Esophagus (tissue), 2 donors: Measurements from ENCODE around the gene TMEM220. TPM values are rescaled to one million over a fixed set of nuclear protein-coding genes. Genes with fewer than 3 reads are reported as not detected.
"Not testable (repeated sequence)": the region's sequence is repeated elsewhere in the genome, so short reads cannot be mapped to it uniquely, and the experiment has no call there.

Experiments used
- H3K27ac ChIP-seq, 2 donors: one replicate each; pipeline ENCODE4 v1.5.1; 2013; ENCODE audit warnings: low read depth in 2 of 2, mild to moderate bottlenecking in 2 of 2, inconsistent platforms in 1 of 2, low read length in 1 of 2, moderate library complexity in 1 of 2
- H3K27me3 ChIP-seq, 2 donors: one replicate each; pipeline ENCODE4 v1.6.1; 2013; ENCODE audit warnings: low read length in 2 of 2, control low read depth in 1 of 2, mild to moderate bottlenecking in 1 of 2; ENCODE audit not compliant: insufficient read depth in 2 of 2, control insufficient read depth in 1 of 2
- H3K36me3 ChIP-seq, 2 donors: one replicate each; pipeline ENCODE4 v1.6.1; 2013; ENCODE audit warnings: low read length in 1 of 2; ENCODE audit not compliant: control insufficient read depth in 2 of 2, insufficient read depth in 2 of 2
- H3K4me1 ChIP-seq, 2 donors: one replicate each; pipeline ENCODE4 v1.6.1; 2013; ENCODE audit warnings: low read length in 1 of 2; ENCODE audit not compliant: control insufficient read depth in 2 of 2, insufficient read depth in 2 of 2
- H3K4me3 ChIP-seq, 2 donors: one replicate each; pipeline ENCODE4 v1.5.1; 2013; ENCODE audit warnings: low read length in 2 of 2, mild to moderate bottlenecking in 2 of 2, low read depth in 1 of 2, moderate library complexity in 1 of 2
- H3K9me3 ChIP-seq, 2 donors: one replicate each; pipeline ENCODE4 v1.6.1; 2013; ENCODE audit warnings: mild to moderate bottlenecking in 2 of 2, low read depth in 1 of 2, low read length in 1 of 2, moderate library complexity in 1 of 2; ENCODE audit not compliant: control insufficient read depth in 2 of 2, insufficient read depth in 1 of 2
- WGBS, 2 donors: extraction: QIAGEN DNeasy Blood & Tissue Kit; methylation state at CpG; one replicate each; pipeline ENCODE4 v1.1.7; 2013; 5-methylcytosine and 5-hydroxymethylcytosine counted together
- polyA plus RNA-seq, 2 donors: library from polyadenylated mRNA; stranded (reverse); fragments of 200-250 nt; gene quantifications; one replicate each; pipeline ENCODE4 v1.2.3, GENCODE V29; 2013
- donor health status: healthy with polysubstance abuse.
- donor health status: Bipolar disorder and iron deficiency.

The TMEM220 gene
- polyA plus RNA-seq, 2 donors, result 6.3 to 6.9 TPM

DNA sequence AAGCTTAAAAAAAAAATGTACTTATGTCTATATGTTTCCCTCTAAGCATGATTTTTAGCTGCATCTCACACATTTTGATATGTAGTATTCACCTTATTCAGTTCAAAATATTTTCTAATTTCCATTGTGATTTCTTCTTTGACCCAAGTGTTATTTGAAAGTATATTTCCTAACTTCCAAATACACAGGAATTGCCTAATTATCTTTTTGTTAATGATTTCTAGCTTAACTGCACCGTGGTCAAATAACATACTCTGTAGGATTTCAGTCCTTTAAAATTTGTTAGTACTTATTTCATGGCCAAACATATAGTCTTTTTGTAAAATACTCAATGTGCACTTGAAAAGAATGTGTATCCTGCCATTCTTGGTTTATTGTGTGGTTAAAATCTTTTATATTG is 11.3 kb downstream of the TMEM220 start:
- Histone ChIP-seq H3K4me1 (no peaks in the 10 kb centered on the region), H3K27me3 (no peaks in the 10 kb centered on the region), H3K4me3 (no peak overlapping the region), H3K9me3 (no peaks in the 10 kb centered on the region), H3K36me3 (peaks cover 0 to 2% of the 10 kb centered on the region in 2 donors), H3K27ac (no peak overlapping the region)
- 33 to 51% methylated on average over 1 of the region's 1 CpG for WGBS, 2 donors

GRCh38 chr17:10716218-10716617 is 13.6 kb downstream of the TMEM220 start:
- Histone ChIP-seq H3K27ac (no peak overlapping the region), H3K27me3 (no peaks in the 10 kb centered on the region), H3K36me3 (peaks cover 2 to 7% of the 10 kb centered on the region in 2 donors), H3K4me1 (no peaks in the 10 kb centered on the region), H3K9me3 (no peaks in the 10 kb centered on the region), H3K4me3 (no peak overlapping the region)
- 82 to 90% methylated on average over 10 of the region's 10 CpGs for WGBS, 2 donors

GRCh38 chr17:10713318-10713717 is 16.5 kb downstream of the TMEM220 start:
- H3K9me3 ChIP-seq, result no peaks in the 10 kb centered on the region
- H3K36me3 ChIP-seq, result peaks cover 4 to 15% of the 10 kb centered on the region in 2 donors
- no peaks in the 10 kb centered on the region for H3K27me3 ChIP-seq
- H3K27ac ChIP-seq, result no peak overlapping the region
- no peaks in the 10 kb centered on the region for H3K4me1 ChIP-seq
- WGBS, 2 donors, result 88 to 97% methylated on average over 2 of the region's 2 CpGs
- H3K4me3 ChIP-seq, result no peak overlapping the region

GRCh38 chr17:10705727-10706126 is 24.1 kb downstream of the TMEM220 start:
- Histone ChIP-seq H3K27ac (no peak overlapping the region), H3K27me3 (no peaks in the 10 kb centered on the region), H3K9me3 (no peaks in the 10 kb centered on the region), H3K36me3 (peaks cover 2 to 7% of the 10 kb centered on the region in 2 donors), H3K4me3 (no peak overlapping the region), H3K4me1 (peaks cover 0 to 3% of the 10 kb centered on the region in 2 donors)
- WGBS, 2 donors, result 86% methylated on average over 5 of the region's 5 CpGs

GRCh38 chr17:10702574-10702973 is 27.2 kb downstream of the TMEM220 start:
- Histone ChIP-seq H3K27ac (no peak overlapping the region), H3K4me1 (peaks cover 0 to 5% of the 10 kb centered on the region in 2 donors), H3K36me3 (peaks cover 0 to 2% of the 10 kb centered on the region in 2 donors), H3K27me3 (no peaks in the 10 kb centered on the region), H3K4me3 (no peak overlapping the region), H3K9me3 (no peaks in the 10 kb centered on the region)
- 73% methylated on average over 2 of the region's 2 CpGs for WGBS, 2 donors

DNA sequence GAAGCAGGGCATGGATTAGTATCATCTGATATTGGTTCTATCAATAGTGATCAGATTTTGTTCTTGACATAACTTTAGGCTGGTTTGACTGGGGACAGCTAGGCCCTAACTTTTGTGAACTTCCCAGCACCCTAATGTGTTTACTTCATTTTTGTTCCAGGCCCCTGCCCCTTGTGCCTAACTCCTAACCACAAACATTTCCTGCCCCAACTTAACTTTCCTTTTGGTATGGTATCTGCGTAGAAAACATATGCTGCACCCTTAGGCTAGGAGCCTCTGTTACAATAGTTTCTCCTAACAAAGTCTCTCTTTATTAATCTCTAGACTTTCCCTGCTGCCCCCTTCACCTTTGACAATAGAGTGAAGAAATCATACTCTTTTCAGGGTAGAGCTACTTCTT is 30.0 kb downstream of the TMEM220 start:
- WGBS, 2 donors, result 73 to 91% methylated on average over 1 of the region's 1 CpG
- peaks cover 0 to 6% of the 10 kb centered on the region in 2 donors for H3K4me1 ChIP-seq
- no peak overlapping the region for H3K27ac ChIP-seq
- H3K9me3 ChIP-seq, result no peaks in the 10 kb centered on the region
- H3K27me3 ChIP-seq, result no peaks in the 10 kb centered on the region
- no peak overlapping the region for H3K4me3 ChIP-seq
- H3K36me3 ChIP-seq, result peaks cover 0 to 1% of the 10 kb centered on the region in 2 donors

DNA sequence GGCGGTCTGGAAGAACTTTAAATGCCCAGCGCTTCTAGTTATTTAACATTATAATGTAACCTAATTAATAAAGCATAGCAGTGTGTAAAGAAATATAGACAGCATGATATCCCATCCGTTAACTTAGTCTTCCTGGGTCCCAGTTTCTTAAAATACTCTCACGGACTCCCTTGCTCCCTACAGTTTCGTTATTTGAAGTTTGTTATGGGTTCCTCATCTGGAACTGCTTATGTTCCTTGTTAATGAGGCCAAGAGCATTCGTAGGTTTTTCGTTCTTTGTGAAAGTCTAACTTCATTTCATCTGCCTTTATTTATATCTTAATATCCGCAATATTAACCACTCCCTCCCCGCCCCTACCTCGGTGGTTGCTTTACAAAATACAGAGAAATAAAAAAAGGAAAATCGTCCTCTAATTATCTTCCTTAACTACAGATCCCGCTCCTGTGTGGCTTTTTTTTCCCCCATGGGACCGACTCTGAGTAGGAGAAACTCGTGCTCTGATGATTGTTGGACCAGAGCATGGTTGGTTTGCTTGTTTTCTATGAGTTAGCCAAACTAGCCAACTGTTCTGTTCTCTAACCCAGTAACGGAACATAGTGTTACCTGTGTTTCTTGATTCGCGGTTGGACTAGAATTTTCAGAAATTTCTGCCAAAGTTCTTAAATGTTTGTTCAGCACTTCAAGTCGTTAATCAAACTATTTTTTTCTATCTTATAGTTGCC is 31.6 kb downstream of the TMEM220 start:
- peak overlapping the region; percentile 13 to 96 for H3K27ac ChIP-seq
- H3K27me3 ChIP-seq, result no peaks in the 10 kb centered on the region
- H3K4me3 ChIP-seq, result peak overlapping the region; percentile 94 to 99
- H3K4me1 ChIP-seq, result peaks cover 0 to 6% of the 10 kb centered on the region in 2 donors
- H3K36me3 ChIP-seq, result no peaks in the 10 kb centered on the region
- WGBS, 2 donors, result 7 to 9% methylated on average over 18 of the region's 18 CpGs
- no peaks in the 10 kb centered on the region for H3K9me3 ChIP-seq

DNA sequence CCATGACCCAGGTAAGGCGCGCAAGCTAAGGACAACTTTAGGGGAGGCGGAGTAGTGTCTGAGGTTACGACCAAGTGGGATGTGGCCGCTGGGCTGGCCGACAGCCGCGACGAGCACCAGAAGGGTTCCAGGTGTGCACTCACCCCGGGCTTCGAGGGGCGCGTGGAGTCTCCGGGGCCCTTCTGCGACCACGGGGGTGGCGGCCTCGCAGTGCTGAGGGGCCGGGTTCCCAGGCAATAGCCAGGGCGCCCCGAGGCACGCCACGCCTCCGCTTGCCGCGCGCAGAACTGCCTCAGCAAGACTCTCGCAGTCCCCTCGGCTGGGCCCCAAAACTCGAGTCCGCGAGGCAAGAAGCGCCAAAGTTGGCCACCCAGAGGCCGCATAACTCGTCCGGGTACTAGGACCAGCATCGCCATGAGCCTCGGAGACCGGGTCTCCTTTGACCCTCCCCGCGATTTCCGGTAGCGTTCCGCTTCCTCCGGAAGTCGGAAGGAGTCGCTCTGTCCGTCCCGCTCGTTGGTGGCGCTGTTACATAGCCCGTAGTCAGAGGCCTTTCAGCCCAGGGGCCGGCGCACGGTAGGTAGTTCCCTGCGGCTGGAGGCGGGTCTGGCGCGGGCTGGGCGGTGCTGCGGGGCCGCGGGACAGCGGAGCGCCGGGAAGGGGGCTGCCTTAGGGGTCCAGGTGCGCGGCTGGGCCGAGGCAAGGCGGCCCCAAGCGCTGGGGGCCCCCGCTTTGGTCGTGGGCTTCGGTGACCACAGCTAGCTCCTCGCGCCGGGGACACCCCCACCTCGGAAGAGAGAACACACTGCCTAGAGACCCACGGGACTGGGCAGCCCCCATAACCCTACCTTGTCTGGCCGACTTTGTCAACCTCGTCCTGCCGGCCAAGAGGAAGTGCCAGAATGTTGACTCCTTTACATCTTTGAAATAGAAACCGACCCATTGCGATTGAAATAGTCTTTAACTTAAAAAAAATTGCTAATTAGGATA is 32.4 kb downstream of the TMEM220 start, which contains the start of the genes ADPRM and SCO1:
TSS of gene ADPRM (plus strand) at position 503 of the 990 bp plus-strand sequence. CDS start 7,333 bp downstream, outside the sequence.
TSS of gene SCO1 (minus strand) at position 442 of the 990 bp plus-strand sequence. CDS start at position 416, 26 bp downstream.
- no peaks in the 10 kb centered on the region for H3K9me3 ChIP-seq
- peaks cover 0 to 4% of the 10 kb centered on the region in 2 donors for H3K4me1 ChIP-seq
- 0% methylated on average over 81 to 84 of the region's 84 CpGs for WGBS, 2 donors
- H3K27ac ChIP-seq, result peak within 1 kb of the TSS; percentile 94 to 96
- H3K27me3 ChIP-seq, result no peaks in the 10 kb centered on the region
- peak within 1 kb of the TSS; percentile 94 to 99 for H3K4me3 ChIP-seq
- H3K36me3 ChIP-seq, result no peaks in the 10 kb centered on the region

DNA sequence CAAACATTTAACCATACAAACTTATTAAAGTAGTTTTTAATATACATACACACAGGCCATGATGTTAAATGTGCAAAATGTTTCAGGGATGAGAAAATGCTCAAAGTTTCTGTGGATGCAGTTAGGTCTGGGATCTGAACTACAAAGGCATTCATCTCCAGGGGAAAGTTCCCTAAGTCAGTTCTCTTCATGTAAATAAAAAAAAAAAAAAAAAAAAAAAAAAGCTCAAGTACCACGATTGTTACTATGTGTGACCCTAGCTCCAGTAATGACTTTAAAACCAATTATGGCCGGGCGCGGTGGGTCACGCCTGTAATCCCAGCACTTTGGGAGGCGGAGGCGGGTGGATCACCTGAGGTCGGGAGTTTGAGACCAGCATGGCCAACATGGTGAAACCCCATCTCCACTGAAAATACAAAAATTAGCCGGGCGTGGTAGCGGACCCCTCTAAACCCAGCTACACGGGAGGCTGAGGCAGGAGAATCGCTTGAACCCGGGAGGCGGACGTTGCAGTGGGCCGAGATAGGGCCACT is 33.9 kb downstream of the TMEM220 start:
- WGBS, 2 donors, result 80 to 87% methylated on average over 17 of the region's 17 CpGs
- not testable (repeated sequence) for H3K9me3 ChIP-seq, H3K27ac ChIP-seq, H3K4me1 ChIP-seq, H3K36me3 ChIP-seq, H3K27me3 ChIP-seq
- peak overlapping the region; percentile 14 to 94 for H3K4me3 ChIP-seq
